OCI-LY1 (cell line): ENCODE data around the gene AKT1.

ENCODE experiments used
- CTCF ChIP-seq: fragments of 200-600 bp; sonication (generic), shearing (Covaris generic); IDR thresholded peaks from 2 replicates; pipeline ENCODE4 v1.5.1; 2017; ENCODE audit warnings: mild to moderate bottlenecking, antibody characterized with exemption, low read length, moderate library complexity, mixed read lengths
- EZH2 ChIP-seq: fragments of 200-600 bp; sonication (generic), shearing (Covaris generic); IDR thresholded peaks from 2 replicates; pipeline ENCODE4 v1.8.0; 2017; ENCODE audit warnings: borderline replicate concordance, mixed run types, mild to moderate bottlenecking, antibody characterized with exemption, low read length, moderate library complexity, mixed read lengths

GRCh38 chr14:104844306-104845032 is 48.9 kb upstream of the AKT1 start:
- no peak for TF ChIP-seq CTCF
- no peak for TF ChIP-seq EZH2
